Peyer's patch (tissue), 4 donors: ENCODE results near the gene IQSEC3. TPM values are rescaled to one million over a fixed set of nuclear protein-coding genes. Genes with fewer than 3 reads are reported as not detected.

Experiments
- DNase-seq, 3 donors: peaks; one replicate each; pipeline ENCODE4 v3.0.0-alpha.2; 2017 to 2019
- H3K27ac ChIP-seq, 4 donors: fragments of 200-600 bp; sonication (generic); one replicate each; pipeline ENCODE4 v1.5.1; 2016 to 2019
- H3K27me3 ChIP-seq, 2 donors: fragments of 200-600 bp; sonication (generic); one replicate each; pipeline ENCODE4 v1.5.1; 2019
- H3K36me3 ChIP-seq, 3 donors: fragments of 200-600 bp; sonication (generic); one replicate each; pipeline ENCODE4 v1.5.1; 2016 to 2019
- H3K4me1 ChIP-seq, 4 donors: fragments of 200-600 bp; sonication (generic); one replicate each; pipeline ENCODE4 v1.5.1; 2016 to 2019
- H3K4me3 ChIP-seq, 4 donors: fragments of 200-600 bp; sonication (generic); 1 replicate in 3 of 4; 2 replicates in 1 of 4; pipeline ENCODE4 v1.5.1; 2016 to 2019; ENCODE audit warnings: mild to moderate bottlenecking in 1 of 4
- H3K9me3 ChIP-seq, 4 donors: fragments of 200-600 bp; sonication (generic); one replicate each; pipeline ENCODE4 v1.5.1; 2016 to 2019; ENCODE audit warnings: mild to moderate bottlenecking in 1 of 4
- POLR2A ChIP-seq, 2 donors: fragments of 450-650 bp; IDR thresholded peaks; one replicate each; pipeline ENCODE4 v1.5.1; 2017; ENCODE audit warnings: antibody characterized with exemption in 2 of 2, mild to moderate bottlenecking in 2 of 2, moderate library complexity in 2 of 2
- total RNA-seq, 4 donors: library from RNA; depleted of rRNA; stranded (reverse); fragments of >200 nt; gene quantifications; one replicate each; pipeline ENCODE4 v1.1.0, GENCODE V29; 2016
- TF ChIP-seq, protein P1 (sequence below), 6 experiments: fragments of 450-650 bp in 4 of 6; fragments of 200-600 bp in 2 of 6; sonication (generic) in 1 of 6; IDR thresholded peaks; one replicate each; pipeline ENCODE4 v1.5.1; 2017 to 2019; ENCODE audit warnings: antibody characterized with exemption in 6 of 6, mild to moderate bottlenecking in 3 of 6, moderate library complexity in 1 of 6

IQSEC3 gene
- total RNA-seq, 4 donors from 2014 or later: 0.35 to 3.3 (median 0.58) TPM

DNA sequence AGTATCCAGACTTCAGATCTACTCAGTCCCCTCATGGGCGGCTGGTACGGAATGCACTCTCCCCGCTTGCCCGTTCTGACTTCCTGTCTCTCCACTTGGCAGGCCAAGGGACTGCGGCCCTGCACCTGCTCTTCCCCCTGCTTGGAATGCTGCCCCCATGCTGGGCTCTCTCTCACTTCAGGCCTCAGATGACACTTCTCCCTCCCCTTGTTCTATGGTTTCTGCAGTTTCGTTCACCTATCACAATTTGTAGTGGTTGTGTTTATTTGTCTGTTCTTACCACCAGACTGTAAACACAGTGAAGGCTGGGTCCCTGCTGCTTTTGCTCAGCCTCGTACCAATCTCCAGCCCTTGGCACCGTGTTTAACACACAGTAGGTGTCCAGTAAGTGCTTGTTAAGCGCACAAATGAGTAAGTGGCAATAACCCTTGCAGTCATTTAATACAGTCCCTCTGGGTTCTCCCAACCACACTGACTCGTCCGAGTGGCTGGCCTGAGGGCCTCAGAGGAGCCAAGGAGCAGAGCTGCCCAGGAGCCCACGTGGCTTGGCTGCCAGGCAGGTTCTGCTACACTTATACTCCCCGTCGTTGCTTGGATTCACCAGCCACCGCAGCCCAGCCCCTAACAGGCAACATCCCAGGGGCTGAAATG, 135.6 kb downstream of the IQSEC3 start:
- H3K36me3 ChIP-seq: no peaks in the 10 kb centered on the region
- no peak overlapping the region for H3K27ac ChIP-seq
- TF ChIP-seq POLR2A (IDR thresholded peaks at IDR 0.05): no peak
- TF ChIP-seq, protein P1, sequence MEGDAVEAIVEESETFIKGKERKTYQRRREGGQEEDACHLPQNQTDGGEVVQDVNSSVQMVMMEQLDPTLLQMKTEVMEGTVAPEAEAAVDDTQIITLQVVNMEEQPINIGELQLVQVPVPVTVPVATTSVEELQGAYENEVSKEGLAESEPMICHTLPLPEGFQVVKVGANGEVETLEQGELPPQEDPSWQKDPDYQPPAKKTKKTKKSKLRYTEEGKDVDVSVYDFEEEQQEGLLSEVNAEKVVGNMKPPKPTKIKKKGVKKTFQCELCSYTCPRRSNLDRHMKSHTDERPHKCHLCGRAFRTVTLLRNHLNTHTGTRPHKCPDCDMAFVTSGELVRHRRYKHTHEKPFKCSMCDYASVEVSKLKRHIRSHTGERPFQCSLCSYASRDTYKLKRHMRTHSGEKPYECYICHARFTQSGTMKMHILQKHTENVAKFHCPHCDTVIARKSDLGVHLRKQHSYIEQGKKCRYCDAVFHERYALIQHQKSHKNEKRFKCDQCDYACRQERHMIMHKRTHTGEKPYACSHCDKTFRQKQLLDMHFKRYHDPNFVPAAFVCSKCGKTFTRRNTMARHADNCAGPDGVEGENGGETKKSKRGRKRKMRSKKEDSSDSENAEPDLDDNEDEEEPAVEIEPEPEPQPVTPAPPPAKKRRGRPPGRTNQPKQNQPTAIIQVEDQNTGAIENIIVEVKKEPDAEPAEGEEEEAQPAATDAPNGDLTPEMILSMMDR (IDR thresholded peaks at IDR 0.05): no peak

DNA sequence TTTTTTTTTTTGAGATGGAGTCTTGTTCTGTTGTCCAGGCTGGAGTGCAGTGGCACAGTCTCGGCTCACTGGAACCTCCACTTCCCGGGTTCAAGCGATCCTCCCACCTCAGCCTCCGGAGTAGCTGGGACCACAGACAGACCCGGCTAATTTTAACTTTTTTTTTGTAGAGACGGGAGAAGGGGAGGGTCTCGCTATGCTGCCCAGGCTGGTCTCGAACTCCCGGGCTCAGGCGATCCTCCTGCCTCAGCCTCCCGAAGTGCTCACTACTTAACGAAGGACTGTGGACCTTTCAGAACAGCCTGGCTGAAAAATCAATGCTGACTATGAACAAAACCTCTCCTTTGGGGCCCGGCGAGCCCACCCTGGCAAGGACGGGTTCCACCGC, 136.5 kb downstream of the IQSEC3 start:
- peak overlapping the region in 2 of 4 donors; percentile 43 to 51 for H3K4me3 ChIP-seq
- no peaks in the 10 kb centered on the region for H3K9me3 ChIP-seq
- DNase-seq: no peak
- H3K27me3 ChIP-seq: no peaks in the 10 kb centered on the region
- H3K4me1 ChIP-seq: peaks cover 0 to 3% (median 0%) of the 10 kb centered on the region in 4 donors
- TF ChIP-seq, protein P1 (IDR thresholded peaks at IDR 0.05): no peak
- no peak for TF ChIP-seq POLR2A (IDR thresholded peaks at IDR 0.05)
- H3K36me3 ChIP-seq: no peaks in the 10 kb centered on the region
- no peak overlapping the region for H3K27ac ChIP-seq

More for the DNA sequence above, 135.6 kb downstream of the IQSEC3 start:
- no peaks in the 10 kb centered on the region for H3K9me3 ChIP-seq
- H3K27me3 ChIP-seq: no peaks in the 10 kb centered on the region
- H3K4me1 ChIP-seq: peaks cover 0 to 3% (median 0%) of the 10 kb centered on the region in 4 donors
- no peak for DNase-seq
- H3K4me3 ChIP-seq: no peak overlapping the region

DNA sequence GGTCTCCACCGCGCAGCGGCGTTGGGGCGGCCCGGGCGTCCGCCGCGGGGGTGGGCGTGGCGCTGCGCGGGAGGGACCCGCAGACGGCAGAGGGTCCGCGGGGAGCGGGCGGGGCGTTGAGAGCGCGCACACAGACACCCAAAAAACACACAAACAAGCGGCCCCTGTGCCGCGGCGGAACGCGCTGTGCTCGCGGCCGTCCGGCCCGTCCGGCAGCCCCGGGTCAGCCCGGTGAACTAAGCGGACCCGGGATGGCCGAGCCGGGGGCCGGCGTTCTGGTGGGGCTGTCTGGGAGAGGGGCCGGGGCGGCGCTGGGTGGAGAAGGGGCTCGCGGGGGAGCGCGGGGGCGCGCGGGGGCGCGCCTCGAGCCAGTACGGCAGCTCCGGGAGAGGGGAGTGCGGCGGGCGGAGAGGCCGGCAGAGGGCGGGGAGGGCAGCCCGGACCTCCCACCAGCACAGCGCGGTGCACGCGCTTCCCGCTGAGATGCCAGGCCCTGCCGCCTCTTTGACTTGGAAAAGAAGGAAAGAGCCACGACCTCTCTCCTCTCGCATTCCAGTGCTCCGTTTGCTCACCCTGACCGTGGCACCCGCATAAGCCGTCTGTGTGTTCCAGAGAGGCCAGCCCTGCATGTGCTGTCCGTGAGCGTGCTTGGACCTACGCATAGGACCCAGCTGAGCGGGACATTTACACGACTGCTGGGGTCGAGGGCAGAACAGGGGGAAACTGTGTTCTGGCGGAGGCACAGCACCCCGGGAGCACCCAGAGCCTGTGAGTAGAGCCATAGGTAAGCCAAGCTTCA, 137.1 kb downstream of the IQSEC3 start:
- H3K36me3 ChIP-seq: no peaks in the 10 kb centered on the region
- no peaks in the 10 kb centered on the region for H3K9me3 ChIP-seq
- no peak for DNase-seq
- H3K4me1 ChIP-seq: peaks cover 0 to 3% (median 0%) of the 10 kb centered on the region in 4 donors
- H3K27me3 ChIP-seq: no peaks in the 10 kb centered on the region
- H3K4me3 ChIP-seq: peak overlapping the region; percentile 15 to 51 (median 32)
- no peak overlapping the region for H3K27ac ChIP-seq
- TF ChIP-seq POLR2A (IDR thresholded peaks at IDR 0.05): no peak
- TF ChIP-seq, protein P1 (IDR thresholded peaks at IDR 0.05): no peak

DNA sequence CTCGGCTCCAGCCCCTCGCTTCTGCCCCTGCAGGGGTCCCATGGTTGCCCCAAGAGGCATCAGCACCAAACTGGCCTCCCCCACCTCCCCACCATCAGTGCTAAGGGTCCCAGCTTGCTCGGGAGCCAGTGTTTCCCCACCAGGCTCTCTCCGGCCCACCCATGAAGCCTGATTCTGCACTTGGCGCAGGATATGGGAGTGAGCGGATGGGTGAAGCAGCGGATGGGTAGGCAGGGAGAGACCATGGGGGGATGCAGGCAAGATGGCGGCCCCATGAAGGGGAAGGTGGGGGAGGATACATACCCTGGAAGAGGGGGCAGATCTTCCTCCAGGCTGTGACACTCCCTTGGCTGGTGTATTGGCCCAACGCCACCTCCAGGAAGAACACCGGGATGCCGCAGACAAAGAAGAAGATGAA, 137.7 kb downstream of the IQSEC3 start:
- DNase-seq: no peak
- H3K9me3 ChIP-seq: no peaks in the 10 kb centered on the region
- H3K36me3 ChIP-seq: no peaks in the 10 kb centered on the region
- no peak overlapping the region for H3K27ac ChIP-seq
- no peak overlapping the region for H3K4me3 ChIP-seq
- no peaks in the 10 kb centered on the region for H3K27me3 ChIP-seq
- TF ChIP-seq, protein P1 (IDR thresholded peaks at IDR 0.05): no peak
- TF ChIP-seq POLR2A (IDR thresholded peaks at IDR 0.05): no peak
- H3K4me1 ChIP-seq: peaks cover 0 to 3% (median 0%) of the 10 kb centered on the region in 4 donors

DNA sequence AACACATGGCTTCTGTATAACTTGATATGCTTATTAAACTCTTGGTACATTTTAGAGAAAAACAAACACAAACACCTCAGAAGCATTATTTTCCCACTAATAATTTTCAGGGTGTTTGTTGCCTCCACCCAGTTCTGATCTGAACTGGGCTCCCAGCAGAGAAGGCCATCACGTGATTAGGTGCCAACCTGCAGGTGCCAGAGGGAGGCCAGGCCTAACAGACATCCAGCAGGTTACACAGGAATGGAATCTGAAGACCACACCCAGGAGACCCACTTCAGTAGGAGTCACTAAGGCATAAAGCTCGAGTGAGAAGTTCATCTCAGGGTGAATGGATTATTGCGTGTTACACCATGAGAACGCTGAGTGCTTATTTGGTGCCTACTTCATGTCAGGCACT, 138.5 kb downstream of the IQSEC3 start:
- Histone ChIP-seq H3K36me3 (no peaks in the 10 kb centered on the region), H3K4me3 (no peak overlapping the region), H3K9me3 (no peaks in the 10 kb centered on the region), H3K27me3 (no peaks in the 10 kb centered on the region), H3K4me1 (peaks cover 0 to 3% (median 0%) of the 10 kb centered on the region in 4 donors), H3K27ac (no peak overlapping the region)
- no peak for DNase-seq
- TF ChIP-seq, protein P1 (IDR thresholded peaks at IDR 0.05): no peak
- TF ChIP-seq POLR2A (IDR thresholded peaks at IDR 0.05): no peak
